Skeletal muscle satellite cell (primary cell): ENCODE results near the gene FMN2.
"Not testable (repeated sequence)": the region's sequence is repeated elsewhere in the genome, so short reads cannot be mapped to it uniquely, and the experiment has no call there.

Experiments
- H3K27me3 ChIP-seq: 2 replicates; pipeline ENCODE4 v1.7.0; 2013; ENCODE audit warnings: low read length; ENCODE audit not compliant: control insufficient read depth, insufficient read depth
- H3K36me3 ChIP-seq: 2 replicates; pipeline ENCODE4 v1.7.0; 2013; ENCODE audit warnings: mild to moderate bottlenecking, control low read depth, low read length; ENCODE audit not compliant: insufficient read depth
- H3K4me1 ChIP-seq: 2 replicates; pipeline ENCODE4 v1.7.0; 2013; ENCODE audit warnings: low read length; ENCODE audit not compliant: control insufficient read depth, insufficient read depth
- H3K4me2 ChIP-seq: 2 replicates; pipeline ENCODE4 v1.7.0; 2013; ENCODE audit warnings: mild to moderate bottlenecking, low read length
- H3K4me3 ChIP-seq: 2 replicates; pipeline ENCODE4 v1.7.0; 2013; ENCODE audit warnings: low read length
- H3K9ac ChIP-seq: 2 replicates; pipeline ENCODE4 v1.7.0; 2013; ENCODE audit warnings: mild to moderate bottlenecking, low read depth, low read length, moderate library complexity
- H3K9me3 ChIP-seq: replicated peaks from 2 replicates; pipeline ENCODE4 v1.7.0; 2013; ENCODE audit warnings: mild to moderate bottlenecking, control low read depth, low read length

Gene FMN2

GRCh38 chr1:240322943-240323342 is 231.3 kb downstream of the FMN2 start:
- Histone ChIP-seq H3K36me3 (peaks cover 1% of the 10 kb centered on the region), H3K9ac (no peak overlapping the region), H3K4me2 (no peak overlapping the region), H3K27me3 (no peaks in the 10 kb centered on the region), H3K4me3 (no peak overlapping the region), H3K4me1 (no peaks in the 10 kb centered on the region), H3K9me3 (no peaks in the 10 kb centered on the region)

DNA sequence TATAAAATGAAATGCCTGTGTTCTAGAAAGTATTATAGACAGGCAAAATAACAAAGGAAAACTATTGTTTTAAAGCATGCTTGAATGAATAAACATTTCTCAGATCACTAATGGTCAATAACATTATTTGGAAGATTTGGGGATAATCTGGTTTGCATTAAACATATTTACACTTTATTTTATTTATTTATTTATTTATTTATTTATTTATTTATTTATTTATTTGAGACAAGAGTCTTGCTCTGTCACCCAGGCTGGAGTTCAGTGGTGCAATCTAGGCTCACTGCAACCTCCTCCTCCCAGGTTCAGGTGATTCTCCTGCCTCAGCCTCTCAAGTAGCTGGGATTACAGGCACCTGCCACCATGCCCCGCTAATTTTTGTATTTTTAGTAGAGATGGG is 236.7 kb downstream of the FMN2 start:
- not testable (repeated sequence) for H3K36me3 ChIP-seq, H3K9me3 ChIP-seq, H3K4me1 ChIP-seq, H3K27me3 ChIP-seq, H3K4me2 ChIP-seq, H3K9ac ChIP-seq, H3K4me3 ChIP-seq

DNA sequence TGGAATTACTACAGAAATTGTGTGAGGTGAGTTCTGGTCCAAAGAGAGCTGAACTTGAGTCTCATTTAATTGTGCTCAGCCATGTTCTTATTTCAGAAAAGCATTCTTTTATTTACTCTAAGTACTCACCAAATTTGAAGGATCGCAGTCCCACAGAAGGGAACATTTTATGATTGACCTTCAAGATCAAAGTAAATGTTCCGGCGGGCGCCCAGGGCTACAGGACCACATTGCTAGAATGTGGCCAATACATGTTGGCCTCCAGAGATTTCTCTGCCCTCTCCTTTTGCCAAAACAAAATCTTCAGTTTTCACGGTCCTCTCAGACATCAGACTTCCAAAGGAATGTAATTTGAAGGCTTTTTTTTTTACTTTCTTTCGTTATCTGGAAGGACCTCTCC is 237.8 kb downstream of the FMN2 start:
- Histone ChIP-seq H3K4me1 (peaks cover 9% of the 10 kb centered on the region), H3K4me3 (no peak overlapping the region), H3K27me3 (no peaks in the 10 kb centered on the region), H3K4me2 (peak overlapping the region; percentile 27), H3K9me3 (no peaks in the 10 kb centered on the region), H3K36me3 (peaks cover 8% of the 10 kb centered on the region), H3K9ac (peak overlapping the region; percentile 21)

GRCh38 chr1:240332672-240333071 is 241.0 kb downstream of the FMN2 start:
- peaks cover 14% of the 10 kb centered on the region for H3K4me1 ChIP-seq
- no peaks in the 10 kb centered on the region for H3K27me3 ChIP-seq
- H3K4me2 ChIP-seq, result no peak overlapping the region
- peaks cover 8% of the 10 kb centered on the region for H3K36me3 ChIP-seq
- H3K4me3 ChIP-seq, result no peak overlapping the region
- no peaks in the 10 kb centered on the region for H3K9me3 ChIP-seq
- H3K9ac ChIP-seq, result no peak overlapping the region

- Histone ChIP-seq H3K9ac (peak overlapping the region; percentile 59), H3K9me3 (no peaks in the 10 kb centered on the region), H3K36me3 (no peaks in the 10 kb centered on the region), H3K4me1 (peaks cover 19% of the 10 kb centered on the region), H3K4me3 (no peak overlapping the region), H3K27me3 (no peaks in the 10 kb centered on the region), H3K4me2 (peak overlapping the region; percentile 44)
Measured at GRCh38 chr1:240337781-240338180, 246.1 kb downstream of the FMN2 start.

- Histone ChIP-seq H3K27me3 (no peaks in the 10 kb centered on the region), H3K4me3 (no peak overlapping the region), H3K4me1 (peaks cover 19% of the 10 kb centered on the region), H3K9me3 (no peaks in the 10 kb centered on the region), H3K9ac (no peak overlapping the region), H3K36me3 (no peaks in the 10 kb centered on the region), H3K4me2 (no peak overlapping the region)
Measured at GRCh38 chr1:240338837-240339236, 247.2 kb downstream of the FMN2 start.

- Histone ChIP-seq H3K4me3 (no peak overlapping the region), H3K9ac (no peak overlapping the region), H3K4me1 (peaks cover 31% of the 10 kb centered on the region), H3K36me3 (peaks cover 3% of the 10 kb centered on the region), H3K4me2 (no peak overlapping the region), H3K27me3 (no peaks in the 10 kb centered on the region), H3K9me3 (no peaks in the 10 kb centered on the region)
Measured at GRCh38 chr1:240341365-240342250, 249.9 kb downstream of the FMN2 start.

- Histone ChIP-seq H3K9ac (no peak overlapping the region), H3K4me2 (no peak overlapping the region), H3K27me3 (no peaks in the 10 kb centered on the region), H3K36me3 (peaks cover 3% of the 10 kb centered on the region), H3K4me1 (peaks cover 31% of the 10 kb centered on the region), H3K4me3 (no peak overlapping the region), H3K9me3 (no peaks in the 10 kb centered on the region)
Measured at GRCh38 chr1:240342251-240342625, 250.6 kb downstream of the FMN2 start.

DNA sequence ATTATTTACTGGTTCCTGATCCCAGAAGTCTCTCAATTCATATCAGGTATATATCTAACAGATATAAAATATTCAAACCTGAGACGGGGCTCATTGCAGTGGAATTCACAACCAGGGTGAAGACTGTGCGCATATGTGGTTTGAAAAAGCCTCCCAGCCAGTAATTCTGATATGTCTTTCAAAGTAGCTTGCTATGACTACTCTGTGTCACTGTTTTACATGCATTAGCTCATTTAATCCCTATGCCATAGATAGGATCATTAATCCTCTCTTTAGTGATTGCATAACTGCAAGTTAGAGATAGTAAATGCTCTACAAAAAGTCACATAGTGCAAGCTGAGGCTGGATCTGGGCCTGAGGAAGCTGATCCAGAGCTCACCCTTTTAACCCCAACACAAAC is 251.4 kb downstream of the FMN2 start:
- peaks cover 23% of the 10 kb centered on the region for H3K4me1 ChIP-seq
- H3K4me2 ChIP-seq, result no peak overlapping the region
- no peak overlapping the region for H3K4me3 ChIP-seq
- no peak overlapping the region for H3K9ac ChIP-seq
- peaks cover 3% of the 10 kb centered on the region for H3K36me3 ChIP-seq
- H3K9me3 ChIP-seq, result no peaks in the 10 kb centered on the region
- H3K27me3 ChIP-seq, result no peaks in the 10 kb centered on the region

DNA sequence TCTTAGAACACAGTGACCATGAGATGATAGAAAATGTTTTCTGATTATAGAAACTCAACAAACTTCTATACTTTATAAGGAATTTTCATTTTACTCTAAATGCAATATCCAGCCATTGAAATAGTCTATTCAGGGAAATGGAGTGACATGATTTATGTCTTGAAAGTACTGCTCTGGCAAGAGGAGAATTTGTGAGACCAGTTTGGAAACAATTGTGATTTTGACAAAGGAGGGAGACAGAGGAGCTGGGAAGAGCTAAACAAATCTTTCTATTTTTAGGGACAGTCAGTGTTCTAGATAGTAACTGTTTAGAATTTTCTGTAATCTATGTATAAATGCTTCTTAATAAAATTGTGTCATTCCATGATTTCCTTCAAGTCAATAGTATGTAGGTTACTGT is 252.3 kb downstream of the FMN2 start:
- H3K4me2 ChIP-seq, result no peak overlapping the region
- no peaks in the 10 kb centered on the region for H3K9me3 ChIP-seq
- peaks cover 3% of the 10 kb centered on the region for H3K36me3 ChIP-seq
- H3K4me3 ChIP-seq, result no peak overlapping the region
- no peak overlapping the region for H3K9ac ChIP-seq
- H3K27me3 ChIP-seq, result no peaks in the 10 kb centered on the region
- H3K4me1 ChIP-seq, result peaks cover 19% of the 10 kb centered on the region

DNA sequence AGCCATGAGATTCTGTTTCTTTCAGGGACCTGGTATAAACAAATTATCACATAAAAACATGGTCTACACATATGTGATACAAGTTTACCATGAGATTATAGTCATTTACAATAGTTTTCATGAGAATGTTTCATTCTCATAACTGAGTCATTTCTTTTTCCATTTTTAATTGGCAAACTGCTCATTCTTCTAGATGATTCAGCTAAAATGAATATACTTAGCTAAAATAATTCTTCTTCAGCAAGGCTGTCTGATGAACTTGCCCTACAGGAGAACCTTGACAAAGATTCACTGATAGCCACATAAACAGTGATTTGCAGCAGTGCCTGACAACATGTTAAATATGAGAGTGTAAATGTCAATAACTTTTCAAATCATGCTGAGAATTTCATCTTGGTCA is 253.2 kb downstream of the FMN2 start:
- H3K9me3 ChIP-seq, result no peaks in the 10 kb centered on the region
- peaks cover 28% of the 10 kb centered on the region for H3K4me1 ChIP-seq
- H3K27me3 ChIP-seq, result no peaks in the 10 kb centered on the region
- H3K9ac ChIP-seq, result peak overlapping the region; percentile 6
- H3K4me2 ChIP-seq, result no peak overlapping the region
- H3K36me3 ChIP-seq, result peaks cover 3% of the 10 kb centered on the region
- H3K4me3 ChIP-seq, result no peak overlapping the region

DNA sequence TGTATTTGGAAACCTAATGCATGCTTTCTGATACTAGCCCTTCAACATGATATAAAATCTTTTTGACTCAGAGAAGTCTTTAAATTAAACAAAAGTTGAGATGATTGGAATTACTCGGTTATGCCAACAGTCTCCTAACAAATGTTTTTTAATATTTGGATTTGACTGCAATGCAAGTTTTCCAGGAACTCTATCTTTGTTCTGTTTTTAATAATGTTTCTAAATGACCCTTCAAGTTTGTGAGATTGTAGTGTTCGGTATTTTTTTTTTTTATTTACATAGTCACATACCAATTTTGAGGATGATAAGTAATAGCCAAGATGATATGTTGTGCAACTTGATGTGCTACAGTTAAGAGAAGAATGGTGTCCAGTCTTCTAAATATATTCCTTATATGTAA is 258.0 kb downstream of the FMN2 start:
- Histone ChIP-seq H3K9ac (no peak overlapping the region), H3K27me3 (no peaks in the 10 kb centered on the region), H3K4me3 (no peak overlapping the region), H3K4me1 (peaks cover 53% of the 10 kb centered on the region), H3K4me2 (no peak overlapping the region), H3K36me3 (peaks cover 3% of the 10 kb centered on the region), H3K9me3 (no peaks in the 10 kb centered on the region)
